Right renal pelvis (tissue), 4 donors: Measurements from ENCODE around the gene AUTS2. TPM values are rescaled to one million over a fixed set of nuclear protein-coding genes. Genes with fewer than 3 reads are reported as not detected.

Experiments used
- DNase-seq, 4 donors: peaks; one replicate each; pipeline ENCODE4 v3.0.0-alpha.2; 2013; ENCODE audit warnings: low read depth in 4 of 4, low spot score in 3 of 4, missing footprints in 1 of 4
- polyA plus RNA-seq, 4 donors: library from polyadenylated mRNA; unstranded; fragments of 120-200 nt; gene quantifications; one replicate each; pipeline ENCODE4 v1.2.1, GENCODE V29; 2013; ENCODE audit not compliant: insufficient read length in 4 of 4

Gene AUTS2
- polyA plus RNA-seq, 4 donors: 67.5 to 85.6 (median 76.0) TPM

GRCh38 chr7:70414368-70414767, 816.1 kb downstream of the AUTS2 start:
- no peak for DNase-seq

GRCh38 chr7:70415179-70415972, 817.1 kb downstream of the AUTS2 start:
- no peak for DNase-seq

GRCh38 chr7:70416347-70416985, 818.2 kb downstream of the AUTS2 start:
- DNase-seq: no peak

- DNase-seq: no peak
Observed at GRCh38 chr7:70416986-70417655, 818.8 kb downstream of the AUTS2 start.

- DNase-seq: no peak
Observed at GRCh38 chr7:70419526-70420380, 821.5 kb downstream of the AUTS2 start.

DNA sequence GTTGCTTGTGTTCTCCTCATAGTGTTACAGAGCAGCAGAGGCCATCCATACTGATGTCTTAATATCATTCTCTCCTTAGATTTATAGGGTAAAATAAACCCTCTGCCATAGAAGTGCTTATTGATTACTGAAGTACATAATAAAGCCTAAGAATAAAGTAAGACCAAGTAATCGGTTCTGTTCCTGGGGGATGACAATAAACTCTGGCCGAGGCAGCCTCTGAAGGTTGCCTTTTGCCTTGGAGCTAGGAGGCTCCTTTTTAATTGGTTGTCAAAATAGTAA, 822.0 kb downstream of the AUTS2 start:
- DNase-seq: no peak

DNA sequence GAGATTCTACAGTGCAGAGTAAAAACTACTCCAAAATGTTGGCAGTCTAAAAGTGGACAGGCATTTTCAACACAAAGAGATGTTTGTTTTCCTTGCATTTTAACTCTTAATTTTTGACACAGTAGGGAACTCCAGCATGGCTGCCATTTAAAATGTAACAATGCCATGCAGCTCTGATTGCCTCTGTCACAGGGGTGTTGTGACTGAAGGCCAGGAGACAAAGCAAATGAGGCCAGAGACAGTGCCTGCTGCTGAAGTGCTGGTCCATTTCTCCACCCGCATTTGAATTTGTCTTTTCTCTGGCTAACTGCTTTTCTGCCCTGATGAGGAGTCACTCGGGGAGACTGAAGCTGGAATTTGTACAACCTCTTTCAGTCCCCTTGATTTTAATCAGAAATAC, 823.0 kb downstream of the AUTS2 start:
- no peak for DNase-seq

- DNase-seq: no peak
Observed at GRCh38 chr7:70426249-70426880, 828.1 kb downstream of the AUTS2 start.

DNA sequence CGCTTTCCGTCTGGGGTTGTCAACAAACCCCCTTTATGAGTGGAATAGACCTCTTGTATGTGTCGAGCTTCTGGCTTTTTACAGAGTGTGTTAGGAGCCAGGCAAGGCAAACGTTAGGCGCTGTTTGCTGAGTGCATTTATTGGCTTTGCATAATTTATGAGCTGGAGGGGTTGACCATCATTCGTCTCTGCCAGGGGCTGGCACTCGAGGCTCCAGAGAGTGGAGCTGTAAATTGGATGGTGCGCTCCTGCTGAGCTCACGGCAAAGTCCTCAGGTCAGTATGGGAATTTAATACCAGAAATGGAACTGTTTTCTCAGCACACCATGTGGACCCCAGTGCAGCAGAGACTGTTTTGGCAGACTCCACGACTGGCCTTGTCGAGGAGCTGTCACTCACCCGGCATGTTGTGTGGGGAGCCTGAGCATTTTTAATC, 834.3 kb downstream of the AUTS2 start:
- DNase-seq: peak; percentile 32 to 61 (median 54)

- no peak for DNase-seq
Observed at GRCh38 chr7:70434376-70434775, 836.1 kb downstream of the AUTS2 start.

DNA sequence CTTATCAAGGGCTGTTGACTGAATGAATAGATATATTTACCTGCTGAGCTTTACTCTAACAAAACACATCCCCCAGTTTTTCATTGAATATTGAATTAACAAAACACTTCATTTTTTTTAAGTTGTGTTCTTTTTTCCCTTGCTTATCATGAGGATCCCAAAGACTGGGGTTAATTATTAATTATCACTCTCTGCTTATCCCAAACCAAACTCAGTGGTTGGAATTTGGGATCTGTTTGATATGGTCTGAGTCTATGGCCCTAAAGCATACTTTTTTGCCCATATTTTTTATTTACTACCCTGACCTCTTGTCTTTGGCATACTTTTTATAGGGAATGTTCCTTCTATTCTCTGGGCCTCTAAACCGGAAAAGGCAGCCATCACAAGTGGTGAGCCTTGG, 836.5 kb downstream of the AUTS2 start:
- DNase-seq: no peak

GRCh38 chr7:70435634-70436033, 837.4 kb downstream of the AUTS2 start:
- DNase-seq: peak in 1 of 4 donors; percentile 38

- DNase-seq: no peak
Observed at GRCh38 chr7:70436790-70437350, 838.6 kb downstream of the AUTS2 start.

GRCh38 chr7:70439651-70440050, 841.4 kb downstream of the AUTS2 start:
- no peak for DNase-seq

DNA sequence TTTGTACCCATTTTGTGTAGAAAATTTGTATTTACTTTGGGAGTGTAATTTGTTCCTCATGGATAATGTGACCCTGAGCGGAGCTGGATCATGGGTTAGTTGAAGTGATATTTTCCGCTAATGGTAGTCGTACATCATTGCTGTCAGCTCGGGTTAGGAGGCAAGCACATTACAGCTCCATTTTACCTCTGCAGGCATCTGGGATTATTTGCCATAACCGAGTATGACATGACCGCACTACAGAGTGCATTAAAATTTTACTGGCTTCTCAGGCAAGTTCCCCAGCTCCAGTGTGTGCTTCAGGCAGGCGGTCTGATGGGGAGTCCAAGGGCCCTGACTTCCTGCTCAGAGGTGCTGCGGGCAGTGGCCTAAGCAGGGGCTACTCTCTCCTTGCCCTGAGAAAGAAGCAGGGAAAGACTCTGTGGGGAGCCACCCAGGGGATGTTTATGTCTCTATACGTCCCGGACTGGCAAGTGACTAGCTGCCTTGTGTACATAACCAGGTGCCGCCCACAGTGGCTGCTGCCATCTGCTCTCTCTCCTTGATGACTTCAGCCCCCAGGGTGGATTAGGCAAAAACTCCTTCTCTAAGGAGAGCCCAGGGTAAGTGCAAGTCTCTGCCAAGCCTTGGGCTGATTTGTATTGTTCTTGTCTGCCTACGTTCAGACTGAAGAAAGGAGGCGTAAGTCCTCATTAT, 848.3 kb downstream of the AUTS2 start:
- no peak for DNase-seq

GRCh38 chr7:70448312-70448906, 850.1 kb downstream of the AUTS2 start:
- no peak for DNase-seq

- DNase-seq: no peak
Observed at GRCh38 chr7:70450731-70451130, 852.5 kb downstream of the AUTS2 start.

- DNase-seq: no peak
Observed at GRCh38 chr7:70455925-70456324, 857.6 kb downstream of the AUTS2 start.

DNA sequence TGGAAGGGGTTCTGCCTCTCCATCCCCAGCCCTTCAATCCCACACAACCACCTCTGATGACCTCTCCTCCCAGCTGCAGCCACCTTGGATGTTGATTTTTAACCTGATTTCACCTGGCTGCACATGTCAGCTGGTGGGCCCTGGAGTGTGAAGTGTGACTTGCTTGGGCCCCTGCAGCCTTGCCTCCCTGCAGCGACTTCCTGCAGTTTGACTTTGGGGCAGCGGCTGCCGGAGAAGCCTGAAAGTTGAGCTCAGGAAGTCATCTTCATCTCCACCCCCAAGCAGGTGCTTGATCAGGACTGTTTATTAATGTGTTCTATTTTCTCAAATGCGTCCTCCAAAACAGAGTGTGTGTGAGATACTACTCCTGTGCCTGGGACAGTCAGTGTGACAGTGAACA, 858.4 kb downstream of the AUTS2 start:
- no peak for DNase-seq
